Smooth muscle cell of the brain vasculature (primary cell): ENCODE measurements around the gene IFI27L1.

Experiments
- DNase-seq: peaks from one replicate; pipeline ENCODE4 v3.0.0-alpha.2; 2012; ENCODE audit warnings: low read depth, low spot score

IFI27L1 gene

DNA sequence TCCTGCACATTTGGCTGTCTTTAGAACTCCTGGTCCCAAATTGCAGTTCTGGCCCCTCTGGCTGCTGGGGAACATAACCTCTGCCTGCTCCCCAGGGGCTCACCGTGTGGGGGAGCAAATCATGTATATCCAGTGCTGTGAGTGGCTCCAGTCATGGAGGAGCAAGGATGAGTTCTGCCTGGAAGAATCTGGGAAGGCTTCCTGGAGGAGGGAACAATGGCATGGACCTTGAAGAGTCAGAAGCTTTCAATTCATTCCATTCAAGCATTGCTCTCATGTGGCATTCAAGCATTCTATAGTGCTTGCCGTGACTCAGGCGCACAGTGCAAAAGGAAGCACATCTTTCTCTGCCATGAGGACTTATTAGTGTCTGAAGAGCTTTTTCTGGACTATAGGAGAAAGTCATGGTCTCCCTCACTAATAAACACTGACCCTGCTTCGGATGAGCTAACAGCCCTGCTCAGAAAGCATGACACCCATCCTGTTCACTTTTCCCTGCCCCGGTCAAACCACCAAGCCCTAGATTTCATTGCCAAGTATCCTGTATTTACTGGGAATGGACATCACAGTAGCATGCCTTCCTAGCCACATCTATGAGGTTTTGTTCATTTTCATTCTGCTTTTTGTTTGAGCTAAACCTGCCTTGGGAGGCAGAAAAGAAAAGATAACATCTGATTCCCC lies 32.9 kb downstream of the IFI27L1 start:
- DNase-seq = no peak

DNA sequence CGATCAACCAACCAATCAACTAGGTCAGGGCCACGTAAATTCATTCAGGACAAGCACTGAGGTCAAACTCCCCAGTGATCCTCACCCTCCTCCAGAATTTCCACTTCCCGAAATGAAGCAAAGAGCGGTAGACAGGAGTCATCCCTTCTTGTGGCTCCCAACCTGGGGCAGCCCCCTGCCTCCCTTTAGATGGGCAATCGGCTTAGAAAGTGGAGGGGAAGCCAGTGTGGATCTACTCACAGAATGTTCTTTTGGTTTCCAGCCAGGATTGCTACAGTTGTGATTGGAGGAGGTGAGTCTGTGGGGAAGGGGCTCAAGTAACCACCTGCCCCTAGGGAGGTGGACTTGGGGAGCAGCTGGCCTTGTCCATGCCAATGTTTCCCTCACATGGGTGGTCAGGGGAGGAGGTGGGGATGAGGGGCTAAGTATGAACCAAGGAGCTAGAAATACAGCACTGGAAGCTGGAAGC lies 33.5 kb downstream of the IFI27L1 start:
- no peak for DNase-seq

DNA sequence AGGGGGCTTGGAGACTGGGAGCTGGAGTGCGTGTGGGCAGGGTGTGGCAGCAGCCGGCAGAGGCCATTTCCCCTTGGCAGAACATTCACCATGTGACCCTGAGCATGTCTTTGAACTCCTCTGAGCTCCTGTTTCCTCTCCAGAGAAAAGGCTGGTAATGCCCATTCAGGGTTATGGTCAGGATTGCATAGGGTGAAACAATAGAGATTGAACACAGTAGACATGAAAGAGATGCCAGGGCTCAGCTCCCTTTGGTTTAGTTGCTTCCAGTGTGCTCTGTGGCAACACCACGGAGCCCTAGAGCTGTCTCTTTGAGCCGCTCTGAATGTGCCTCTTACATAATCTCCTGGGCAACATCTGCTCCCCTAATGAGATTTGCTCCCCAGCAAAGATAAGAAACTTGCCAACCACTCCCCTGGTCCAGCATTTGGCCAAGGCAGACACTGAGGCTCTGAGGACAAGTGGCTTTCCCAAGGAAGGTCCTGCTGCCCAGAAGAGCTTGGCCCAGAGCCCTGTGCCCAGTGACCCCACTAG lies 34.0 kb downstream of the IFI27L1 start:
- DNase-seq = no peak

DNA sequence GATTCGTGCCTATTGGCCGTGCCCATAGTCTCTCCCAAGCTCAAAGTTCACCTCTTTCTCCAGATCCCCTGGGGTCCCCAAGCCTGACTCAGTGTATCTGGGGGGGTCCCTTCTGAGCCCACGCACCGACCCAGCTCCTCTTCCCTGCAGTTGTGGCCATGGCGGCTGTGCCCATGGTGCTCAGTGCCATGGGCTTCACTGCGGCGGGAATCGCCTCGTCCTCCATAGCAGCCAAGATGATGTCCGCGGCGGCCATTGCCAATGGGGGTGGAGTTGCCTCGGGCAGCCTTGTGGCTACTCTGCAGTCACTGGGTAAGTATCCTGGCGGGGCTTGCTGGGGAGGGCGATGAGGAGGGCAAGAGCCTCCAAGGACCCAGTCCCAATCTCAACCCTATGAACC lies 34.5 kb downstream of the IFI27L1 start:
- DNase-seq = no peak

DNA sequence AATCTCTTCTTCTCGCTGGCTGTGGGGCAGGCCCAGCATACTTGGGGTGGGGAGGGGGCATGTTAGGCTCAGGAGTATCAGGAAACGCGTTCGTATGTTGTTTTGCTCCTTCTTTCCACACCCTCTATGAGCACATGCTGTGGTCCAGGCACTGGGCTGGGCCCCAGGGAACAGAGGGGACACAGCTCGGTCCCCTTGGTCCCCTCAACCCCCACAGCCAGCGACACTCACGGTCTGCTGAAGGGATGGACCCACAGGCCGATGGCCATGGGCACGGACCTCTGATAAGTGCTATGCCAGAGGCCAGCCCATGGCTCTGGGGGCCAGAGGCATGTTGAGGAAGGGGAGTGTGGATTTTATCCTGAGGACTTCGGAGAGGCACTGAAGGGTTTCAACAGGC lies 35.6 kb downstream of the IFI27L1 start:
- no peak for DNase-seq

DNA sequence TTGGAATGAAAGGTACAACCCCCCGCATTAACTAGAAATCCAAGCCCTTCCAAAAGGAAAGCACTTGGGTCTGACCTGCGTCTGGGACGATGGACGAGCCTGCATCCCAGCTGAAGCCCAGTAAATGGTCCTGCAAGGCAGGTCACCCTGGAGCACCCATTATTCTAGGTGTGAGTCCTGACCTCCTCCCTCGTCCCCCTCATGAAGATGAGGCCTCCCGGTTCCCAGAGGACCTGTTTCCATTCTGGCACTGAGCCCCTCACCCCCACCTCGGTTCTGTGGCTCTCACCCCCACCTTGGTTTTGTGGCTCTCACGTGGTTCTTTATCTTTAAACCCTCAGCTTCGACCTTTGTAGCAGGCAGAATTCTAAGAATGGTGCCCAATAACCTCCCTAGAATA lies 36.7 kb downstream of the IFI27L1 start:
- no peak for DNase-seq

DNA sequence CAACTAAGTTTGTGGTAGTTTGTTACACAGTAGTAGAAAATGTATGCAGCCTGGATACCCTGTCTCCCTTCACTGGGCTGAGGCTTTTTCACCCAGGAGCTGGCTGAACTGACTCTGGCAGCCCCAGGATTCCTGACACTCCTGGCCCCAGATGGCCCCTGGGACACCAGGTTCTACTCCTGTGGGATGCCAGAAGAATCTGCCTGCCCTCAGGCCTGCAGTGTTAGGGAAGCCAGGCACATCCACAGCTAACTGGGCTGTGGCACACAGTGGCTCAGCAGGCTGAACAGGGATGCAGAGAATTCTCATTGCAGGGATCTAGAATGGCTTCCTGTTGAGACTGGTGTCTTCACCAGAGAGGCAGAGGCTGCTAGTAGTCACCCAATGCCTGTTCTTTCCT lies 38.0 kb downstream of the IFI27L1 start:
- no peak for DNase-seq

DNA sequence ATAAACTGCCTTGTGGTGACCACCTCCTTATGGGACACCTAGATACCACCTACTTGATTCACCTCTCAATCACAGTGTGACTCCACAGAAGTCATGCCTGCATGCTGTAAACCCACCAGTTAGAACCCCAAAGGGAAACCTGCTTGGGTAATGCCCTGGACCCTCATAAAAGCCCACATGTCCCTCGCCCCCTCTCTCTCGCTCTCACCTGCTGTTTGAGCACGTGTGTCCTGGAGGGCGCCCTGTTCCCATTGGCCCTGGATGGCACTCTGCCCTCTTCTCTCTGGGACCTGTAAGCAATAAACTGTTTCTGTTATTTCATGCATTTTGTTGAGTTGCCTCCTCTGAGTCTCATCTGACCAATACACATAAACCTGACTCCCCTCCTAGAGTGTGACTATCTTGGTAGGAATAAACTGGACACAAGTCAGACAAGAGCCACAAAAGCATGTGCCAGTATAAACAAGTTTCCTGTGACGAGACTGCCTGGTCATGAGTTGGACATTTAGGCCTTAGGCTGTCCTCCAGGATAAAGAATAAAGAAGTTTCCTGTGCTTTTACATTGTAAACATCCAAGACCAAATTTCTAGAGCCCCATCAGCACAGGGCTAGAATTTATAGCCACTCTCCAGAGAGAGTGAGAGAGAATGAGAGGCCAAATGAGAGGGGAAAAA lies 39.7 kb downstream of the IFI27L1 start:
- no peak for DNase-seq

DNA sequence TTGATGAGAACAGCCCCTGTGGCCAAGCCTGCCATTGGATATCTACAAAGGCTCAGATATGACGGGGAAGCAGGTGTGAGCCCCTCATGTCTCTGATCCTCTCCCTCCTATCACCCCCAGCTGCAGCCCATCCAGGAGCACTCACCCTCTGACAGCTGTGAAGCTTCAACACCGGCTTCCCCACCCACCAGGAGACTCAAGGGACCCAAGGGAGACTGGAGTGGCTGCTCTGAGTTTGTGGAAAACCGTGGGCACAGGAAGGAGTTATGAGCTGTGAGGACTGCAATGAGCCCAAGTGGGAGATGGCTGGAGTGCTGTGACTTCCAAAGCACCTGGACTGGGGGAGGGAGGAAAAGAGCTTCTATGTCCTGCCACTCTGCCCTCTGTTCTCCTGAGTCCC lies 40.4 kb downstream of the IFI27L1 start:
- no peak for DNase-seq

DNA sequence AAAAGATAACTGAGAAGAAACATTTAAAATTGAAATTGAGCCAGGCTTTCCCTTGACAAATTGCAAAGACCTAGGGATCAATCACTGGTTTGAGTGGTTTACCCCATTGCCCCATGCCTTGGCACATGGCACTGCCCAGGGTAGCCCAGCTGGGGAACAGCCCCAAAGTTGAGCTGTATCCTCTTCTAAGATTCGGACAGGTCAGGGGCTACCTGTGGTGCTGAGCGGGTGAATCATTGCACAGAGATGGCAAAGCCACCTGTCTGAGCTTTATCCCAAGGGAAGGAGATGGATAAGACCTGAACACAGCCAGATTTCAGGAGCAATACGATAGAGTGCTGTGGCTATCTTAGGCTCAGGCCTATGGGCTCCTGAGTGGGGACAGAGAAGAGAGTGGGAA lies 41.3 kb downstream of the IFI27L1 start:
- no peak for DNase-seq

DNA sequence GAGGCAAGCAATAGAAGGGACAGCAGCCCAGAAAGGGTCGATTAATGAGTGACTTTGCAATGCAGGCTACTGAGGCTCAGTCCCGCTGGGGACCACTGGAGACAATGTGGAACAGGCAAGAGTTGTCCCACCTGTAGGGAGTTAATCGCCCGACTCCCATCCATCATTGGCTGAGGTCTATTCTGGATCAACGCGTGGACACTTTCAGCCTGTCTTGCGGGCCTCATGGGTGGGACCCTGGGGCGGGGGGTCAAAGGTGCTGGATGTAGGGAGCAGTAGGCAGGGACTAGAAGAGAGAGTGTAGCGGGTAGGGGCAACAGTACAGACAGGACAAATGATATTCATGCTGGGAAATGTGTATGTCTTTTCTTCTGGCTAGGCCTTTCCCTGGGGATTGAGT lies 42.2 kb downstream of the IFI27L1 start:
- DNase-seq = no peak

DNA sequence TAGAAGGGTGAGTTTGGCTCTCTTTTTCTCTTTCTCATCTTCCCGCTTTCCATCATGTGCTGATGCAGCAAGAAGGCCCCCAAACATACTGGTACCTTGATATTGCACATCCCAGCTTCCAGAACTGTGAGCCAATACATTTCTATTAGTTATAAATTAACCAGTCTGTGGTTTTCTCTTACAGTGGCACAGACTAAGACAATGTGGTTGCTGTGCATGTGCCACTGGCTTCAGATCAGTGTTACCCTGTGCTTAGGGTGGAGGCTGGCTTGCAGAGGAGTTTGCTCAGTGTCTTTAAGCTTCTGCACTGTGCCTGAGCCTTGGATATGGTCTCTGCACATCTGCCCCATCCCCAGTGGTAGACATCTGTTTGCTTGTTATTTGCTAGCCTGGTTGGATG lies 42.8 kb downstream of the IFI27L1 start:
- DNase-seq = no peak

DNA sequence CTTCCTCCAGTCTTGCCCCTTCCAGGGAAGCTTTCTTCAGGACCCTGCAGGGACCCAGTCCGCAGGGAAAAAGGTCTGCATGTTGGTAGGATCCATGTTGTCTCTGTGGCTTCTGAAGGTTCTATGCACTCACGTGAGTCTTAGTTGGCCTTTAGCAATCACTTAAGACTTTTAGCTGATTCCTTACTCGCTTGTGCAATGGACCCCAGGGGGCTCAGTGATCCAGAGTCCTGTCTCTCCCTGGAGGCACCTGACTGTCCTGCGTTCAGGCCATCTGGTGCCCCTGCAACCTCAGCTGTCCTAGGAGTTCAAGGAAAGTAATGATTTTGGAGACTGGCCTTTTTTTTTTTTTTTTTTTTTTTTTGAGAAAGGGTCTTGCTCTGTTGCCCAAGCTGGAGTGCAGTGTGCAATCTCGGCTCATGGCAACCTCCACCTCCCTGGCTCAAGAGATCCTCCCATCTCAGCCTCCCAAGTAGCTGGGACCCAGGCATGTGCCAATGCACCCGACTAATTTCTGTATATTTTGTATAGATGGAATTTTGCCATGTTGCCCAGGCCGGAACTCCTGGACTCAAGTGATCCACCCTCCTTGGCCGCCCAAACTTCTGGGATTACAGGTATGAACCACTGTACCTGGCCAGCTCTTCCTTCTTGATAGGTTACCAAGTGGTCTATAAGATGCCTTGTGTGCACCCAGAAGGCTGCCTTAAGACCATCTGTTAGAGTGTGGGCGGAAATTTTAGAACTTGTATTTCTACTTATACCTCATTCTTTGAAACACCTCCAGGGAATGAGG lies 43.7 kb downstream of the IFI27L1 start:
- DNase-seq = no peak

DNA sequence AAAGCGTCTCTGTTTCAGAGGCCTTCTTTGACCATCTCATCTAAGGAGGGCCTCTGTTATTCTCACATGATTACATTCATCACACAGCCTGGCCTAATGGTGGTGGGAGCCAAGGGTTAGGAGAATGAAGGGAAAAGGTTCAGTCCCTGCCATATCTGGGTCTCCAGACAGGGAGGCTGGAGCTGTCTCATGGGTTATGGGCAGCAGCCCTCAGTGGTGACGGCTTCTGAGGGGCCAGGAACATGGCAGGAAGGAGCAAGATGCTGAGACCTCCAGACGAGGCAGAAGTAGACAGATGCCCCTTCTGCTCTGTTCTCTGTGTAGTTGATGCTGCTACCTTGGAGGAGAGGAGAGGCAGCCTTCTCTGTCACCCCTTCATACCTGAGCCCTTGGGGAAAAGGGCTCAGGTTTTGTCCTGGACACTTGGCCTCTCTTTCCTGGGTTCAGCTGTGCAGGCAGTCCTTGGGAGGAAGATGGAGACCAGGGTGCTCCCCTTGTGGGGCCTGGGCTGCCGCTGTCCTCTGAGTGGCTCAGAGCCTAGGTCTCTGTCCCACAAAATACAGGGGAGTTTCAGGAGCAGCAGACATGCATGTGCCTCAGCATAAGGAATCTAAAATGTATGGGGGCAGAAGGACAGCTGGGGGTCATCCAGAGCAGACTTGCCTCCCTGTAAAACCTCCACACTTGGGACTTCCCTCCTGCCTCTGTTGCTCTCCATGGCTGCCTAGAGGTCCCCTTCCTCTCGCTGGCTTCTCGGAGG lies 44.7 kb downstream of the IFI27L1 start:
- no peak for DNase-seq

DNA sequence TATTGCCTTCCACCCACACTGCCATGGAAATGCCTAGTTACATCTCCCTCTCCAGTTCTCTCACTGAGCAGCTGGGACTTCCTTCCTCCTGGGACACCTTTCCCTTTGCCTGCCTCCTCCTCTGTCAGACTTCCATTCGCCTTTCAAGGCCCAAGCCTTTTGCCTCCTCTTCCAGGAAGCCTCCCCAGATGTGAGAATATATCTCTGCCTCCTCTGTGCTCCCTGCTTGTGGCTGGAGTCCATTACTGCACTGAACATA lies 45.2 kb downstream of the IFI27L1 start:
- no peak for DNase-seq

DNA sequence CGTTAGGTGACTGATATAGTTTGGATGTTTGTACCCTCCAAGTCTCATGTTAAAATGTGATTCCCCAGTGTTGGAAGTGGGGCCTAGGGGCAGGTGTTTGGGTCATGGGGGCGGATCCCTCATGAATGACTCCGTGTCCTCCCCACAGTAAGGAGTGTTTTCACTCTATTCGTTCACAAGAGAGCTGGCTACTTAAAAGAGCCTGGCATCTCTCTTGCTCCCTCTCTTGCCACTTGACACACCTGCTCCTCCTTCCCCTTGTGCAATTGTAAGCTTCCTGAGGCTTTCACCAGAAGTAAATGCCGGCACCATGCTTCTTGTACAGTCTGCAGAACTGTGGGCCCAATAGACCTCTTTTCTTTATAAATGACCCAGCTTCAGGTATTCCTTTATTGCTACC lies 45.7 kb downstream of the IFI27L1 start:
- no peak for DNase-seq

DNA sequence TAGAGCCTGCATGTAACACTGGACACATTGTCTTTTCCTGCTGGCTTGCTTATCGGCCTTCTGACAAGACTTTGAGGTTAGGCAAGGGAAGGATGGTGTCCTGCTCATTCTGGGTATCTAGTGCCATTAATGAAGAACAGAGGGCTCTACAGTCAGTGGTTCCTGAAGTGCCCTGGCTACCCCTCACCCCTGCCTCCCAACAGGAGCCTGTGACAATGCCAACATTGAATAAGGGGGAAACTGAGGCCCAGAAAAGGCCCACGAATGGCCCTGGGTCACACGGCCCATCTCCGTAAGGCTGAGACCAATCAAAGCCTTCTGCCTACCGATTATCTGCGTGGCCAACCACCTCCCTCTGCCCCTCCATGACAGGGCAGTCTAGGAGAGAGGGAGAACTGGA lies 46.2 kb downstream of the IFI27L1 start:
- DNase-seq = no peak

DNA sequence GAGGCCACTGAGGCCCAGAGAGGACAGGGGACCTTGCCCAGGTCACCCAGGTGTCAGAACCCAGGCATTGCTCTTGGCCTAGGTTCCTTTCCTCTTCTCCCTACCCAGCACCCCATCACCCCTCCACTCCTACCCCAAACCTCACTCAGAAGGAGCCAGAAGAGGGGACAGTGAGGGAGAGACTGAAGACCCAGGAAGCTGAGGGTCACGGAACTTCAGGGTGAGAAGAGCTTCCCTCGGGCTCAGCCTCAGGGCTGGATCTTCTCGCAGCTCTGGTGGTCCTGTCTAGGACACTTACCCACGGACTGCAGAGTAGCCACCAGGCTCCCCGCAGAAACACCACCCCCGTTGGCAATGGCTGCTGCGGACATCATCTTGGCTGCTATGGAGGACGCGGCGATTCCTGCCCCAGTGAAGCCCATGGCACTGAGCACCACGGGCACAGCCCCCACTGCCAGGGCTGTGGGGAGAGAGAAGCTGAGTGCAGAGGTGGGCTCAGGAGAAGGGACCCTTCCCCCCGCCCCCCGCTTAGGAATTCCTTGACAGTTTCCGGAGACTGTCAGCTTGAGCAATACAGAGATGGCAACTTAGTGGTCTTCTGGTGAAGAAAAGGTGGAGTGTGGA lies 47.2 kb downstream of the IFI27L1 start:
- DNase-seq = no peak

DNA sequence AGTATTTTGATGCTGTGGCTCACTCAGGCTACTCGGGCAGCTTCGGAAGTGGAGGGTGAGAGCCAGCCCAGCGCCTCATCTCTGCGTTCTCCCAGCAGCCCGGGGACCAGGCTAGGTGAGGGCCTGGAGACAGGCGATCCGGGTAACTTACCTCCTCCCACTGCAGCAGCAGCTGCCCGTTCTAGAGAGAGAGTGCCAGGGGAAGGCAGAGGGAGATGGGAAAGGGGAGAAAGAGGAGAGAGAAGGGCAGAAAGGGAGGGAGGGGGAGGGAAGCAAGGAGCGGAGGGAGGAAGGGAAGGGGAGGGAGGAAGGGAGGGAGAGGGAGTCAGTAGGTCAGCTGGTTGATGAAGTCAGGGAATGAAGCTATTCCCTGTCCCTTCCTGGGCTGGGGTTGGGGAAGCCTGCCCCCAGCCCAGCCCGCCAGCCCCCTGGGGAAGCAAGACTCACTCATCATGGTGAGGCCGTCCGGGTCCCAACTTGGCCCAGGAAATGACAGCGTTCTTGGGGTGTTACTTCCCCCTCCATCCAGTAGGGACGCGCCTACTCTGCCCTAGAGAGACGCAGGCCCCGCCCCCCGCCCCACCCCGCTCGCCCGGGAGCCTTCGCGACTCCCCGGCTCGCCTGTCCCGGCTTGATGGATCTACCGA lies 48.1 kb downstream of the IFI27L1 start, which contains the start of gene IFI27L2:
Gene IFI27L2 (minus strand): TSS at position 494 of the 647 bp plus-strand sequence. CDS start 40 bp downstream, at position 454.
- peak; percentile 43 for DNase-seq

DNA sequence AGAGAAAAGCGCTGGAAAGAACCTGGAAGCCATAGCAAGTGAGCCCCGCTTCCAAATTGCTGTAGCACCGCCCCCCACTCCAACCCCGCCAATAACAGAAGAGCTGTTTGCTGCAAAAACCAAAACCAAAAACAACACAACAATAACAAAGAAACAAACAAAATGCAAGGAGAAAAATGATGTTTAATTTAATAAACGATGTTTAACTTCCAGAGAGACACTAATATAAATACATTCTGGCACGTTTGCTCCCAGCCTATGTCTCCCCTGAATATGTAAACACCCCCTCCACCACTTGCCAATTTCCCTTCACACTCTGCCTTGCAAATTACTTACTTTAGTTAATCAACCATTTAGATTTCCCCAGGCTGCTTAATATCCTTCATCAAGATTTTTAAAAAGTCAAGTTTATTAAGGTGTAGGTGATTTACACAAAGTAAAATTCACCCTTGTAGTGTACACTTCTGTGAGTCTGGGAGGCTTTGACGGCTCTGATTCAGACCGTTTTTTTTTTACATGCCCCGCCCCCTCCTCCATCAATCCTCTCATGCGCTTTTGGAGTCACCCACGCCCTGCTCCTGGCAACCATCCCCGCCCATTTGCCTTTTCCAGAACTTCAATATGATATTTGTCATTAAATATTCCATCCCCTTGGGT lies 48.8 kb downstream of the IFI27L1 start:
- DNase-seq = no peak
